ENCODE results near the gene DIAPH2.

- TF ChIP-seq EZH2phosphoT487 (IDR thresholded peaks at IDR 0.05; ENCODE audit: insufficient read depth, low read depth) (no peak), EZH2 (IDR thresholded peaks at IDR 0.05; ENCODE audit: insufficient read depth, poor library complexity, severe bottlenecking) (no peak)
Measured at GRCh38 chrX:97344724-97345123, 660.1 kb downstream of the DIAPH2 start.

All from GM23248 (cell line).